Stimulated activated CD8-positive, alpha-beta memory T cell treated with anti-CD3 and anti-CD28 coated beads, Interleukin-7, amount 100 ng/mL, for 4 hours (primary cell): Measurements from ENCODE around the gene PRR14L.
"Not testable (repeated sequence)": the region's sequence is repeated elsewhere in the genome, so short reads cannot be mapped to it uniquely, and the experiment has no call there.

Experiments
- DNase-seq, 2 donors: peaks; one replicate each; pipeline ENCODE4 v3.0.0-alpha.2; 2020; ENCODE audit warnings: low read depth in 2 of 2

The PRR14L gene

DNA sequence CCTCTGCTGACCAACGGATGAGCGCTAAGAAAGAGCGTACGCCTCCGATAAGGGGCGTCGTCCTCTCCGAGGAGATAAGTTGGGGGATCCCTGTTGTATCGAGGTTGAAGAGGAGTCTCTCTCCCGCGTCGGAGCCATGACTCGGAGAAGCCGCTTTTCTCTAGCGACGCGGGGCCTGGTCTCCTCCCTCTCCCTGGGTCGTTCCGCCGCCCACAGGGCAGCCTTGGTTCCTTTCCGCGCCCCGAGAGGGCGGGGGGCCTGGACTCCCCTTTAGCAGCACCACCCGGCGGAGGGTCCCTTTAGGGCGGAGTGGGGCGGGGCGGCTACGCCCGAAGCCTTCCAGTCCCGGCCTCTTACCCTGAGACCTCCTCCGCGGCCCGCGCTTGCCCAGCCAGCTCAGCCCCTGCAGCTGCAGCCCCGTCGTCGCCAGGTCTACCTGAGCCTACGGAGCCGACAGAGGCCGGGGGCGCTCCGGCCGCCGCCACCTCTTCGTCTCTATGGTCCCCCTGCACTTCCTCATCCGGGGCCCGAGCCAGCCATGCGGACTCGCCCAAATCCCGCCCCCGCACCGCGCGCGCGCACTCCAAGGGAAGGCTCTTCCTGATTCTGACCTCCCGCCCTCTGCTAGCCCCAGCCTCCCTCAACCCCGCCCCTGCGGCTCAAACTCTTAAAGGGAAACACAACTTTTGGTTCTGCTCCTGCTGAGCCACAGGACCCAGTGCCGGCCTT lies at the start of gene PRR14L:
TSS of gene PRR14L (minus strand) at position 497 of the 729 bp plus-strand sequence. CDS start 11,272 bp downstream, outside the sequence.
- peak; percentile 97 to 99 for DNase-seq

DNA sequence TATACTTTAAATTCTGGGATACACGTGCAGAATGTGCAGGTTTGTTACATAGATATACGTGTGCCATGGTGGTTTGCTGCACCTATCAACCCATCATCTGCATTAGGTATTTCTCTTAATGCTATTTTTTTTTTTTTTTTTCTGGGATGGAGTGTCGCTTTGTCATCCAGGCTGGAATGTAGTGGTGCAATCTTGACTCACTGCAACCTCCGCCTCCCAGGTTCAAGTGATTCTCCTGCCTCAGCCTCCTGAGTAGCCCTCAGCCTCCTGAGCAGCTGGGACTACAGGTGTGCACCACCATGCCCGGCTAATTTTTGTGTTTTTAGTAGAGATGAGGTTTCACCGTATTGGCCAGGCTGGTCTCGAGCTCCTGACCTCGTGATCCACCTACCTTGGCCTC lies 49.4 kb upstream of the PRR14L start:
- not testable (repeated sequence) for DNase-seq

DNA sequence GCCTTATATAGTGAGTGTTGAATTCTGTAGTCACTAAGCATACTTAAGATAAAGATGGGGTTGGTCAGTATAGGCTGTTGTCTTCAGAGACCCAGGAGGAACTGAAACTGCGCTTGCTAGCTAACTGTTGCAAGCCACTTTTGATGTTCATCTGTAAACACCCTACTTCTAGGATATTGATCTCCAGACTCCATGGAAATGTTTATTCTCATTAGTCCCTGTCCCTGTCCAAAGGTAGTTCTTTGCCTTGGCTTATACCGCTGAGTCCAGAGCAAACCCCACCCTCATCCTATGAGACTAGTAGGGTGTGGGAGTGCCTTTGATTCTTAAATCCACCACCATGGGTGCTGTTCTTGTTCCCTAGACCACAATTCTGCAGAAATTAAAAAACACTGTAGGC lies 40.3 kb upstream of the PRR14L start:
- no peak for DNase-seq

GRCh38 chr22:31789803-31790202 lies 39.9 kb upstream of the PRR14L start:
- no peak for DNase-seq

DNA sequence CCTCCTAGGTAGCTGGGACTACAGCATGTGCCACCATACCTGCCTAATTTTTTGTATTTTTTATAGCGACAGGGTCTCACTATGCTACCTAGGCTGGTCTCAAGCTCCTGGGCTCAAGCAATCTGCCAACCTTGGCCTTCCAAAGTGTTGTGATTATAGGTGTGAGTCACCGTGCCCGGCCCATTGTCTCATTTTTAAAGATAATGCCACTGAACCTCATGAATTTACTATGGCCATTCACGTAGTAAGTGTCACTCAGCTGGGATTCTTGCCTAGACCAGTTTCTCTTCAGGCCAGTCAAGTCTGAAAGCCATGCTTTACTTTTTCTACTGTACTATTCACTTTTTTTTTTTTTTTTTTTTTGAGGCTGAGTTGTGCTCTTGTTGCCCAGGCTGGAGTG lies 26.3 kb upstream of the PRR14L start:
- no peak for DNase-seq

GRCh38 chr22:31773416-31773815 lies 23.5 kb upstream of the PRR14L start:
- DNase-seq, result no peak

- DNase-seq, result no peak
Measured at GRCh38 chr22:31768422-31769059, 18.6 kb upstream of the PRR14L start.

GRCh38 chr22:31764785-31765184 lies 14.9 kb upstream of the PRR14L start:
- DNase-seq, result no peak

DNA sequence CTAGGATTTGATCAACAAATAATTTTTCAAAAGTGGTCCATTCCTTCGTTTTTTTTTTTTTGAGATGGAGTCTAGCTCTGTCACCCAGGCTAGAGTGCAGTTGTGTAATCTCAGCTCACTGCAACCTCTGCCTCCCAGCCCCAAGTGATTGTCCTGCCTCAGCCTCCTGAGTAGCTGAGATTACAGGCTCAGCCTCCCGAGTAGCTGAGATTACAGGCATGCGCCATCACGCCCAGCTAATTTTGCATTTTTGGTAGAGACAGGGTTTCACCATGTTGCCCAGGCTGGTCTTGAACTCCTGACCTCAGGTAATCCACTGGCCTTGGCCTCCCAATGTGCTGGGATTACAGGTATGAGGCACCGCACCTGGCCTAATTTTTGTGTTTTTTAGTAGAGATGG lies 8.9 kb upstream of the PRR14L start:
- not testable (repeated sequence) for DNase-seq

GRCh38 chr22:31757265-31757664 lies 7.3 kb upstream of the PRR14L start:
- no peak for DNase-seq

DNA sequence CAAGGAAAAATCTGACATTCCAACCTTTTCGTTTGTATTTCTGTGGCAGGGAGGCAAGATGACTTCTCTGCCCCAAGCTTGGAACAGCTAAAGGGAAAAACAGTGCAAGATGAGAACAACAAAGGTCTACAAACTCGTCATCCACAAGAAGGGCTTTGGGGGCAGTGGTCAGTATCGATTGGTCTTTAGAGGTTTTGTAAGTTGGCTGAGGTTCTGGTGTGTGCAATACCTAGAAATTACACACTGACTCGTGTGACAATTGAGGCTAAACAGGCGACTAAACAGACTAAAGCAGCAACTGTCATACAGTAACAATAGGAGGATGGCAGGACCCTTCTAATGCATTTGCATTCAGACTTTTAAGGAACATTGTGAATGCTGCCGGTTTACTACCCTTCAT lies 4.9 kb upstream of the PRR14L start:
- DNase-seq, result no peak

DNA sequence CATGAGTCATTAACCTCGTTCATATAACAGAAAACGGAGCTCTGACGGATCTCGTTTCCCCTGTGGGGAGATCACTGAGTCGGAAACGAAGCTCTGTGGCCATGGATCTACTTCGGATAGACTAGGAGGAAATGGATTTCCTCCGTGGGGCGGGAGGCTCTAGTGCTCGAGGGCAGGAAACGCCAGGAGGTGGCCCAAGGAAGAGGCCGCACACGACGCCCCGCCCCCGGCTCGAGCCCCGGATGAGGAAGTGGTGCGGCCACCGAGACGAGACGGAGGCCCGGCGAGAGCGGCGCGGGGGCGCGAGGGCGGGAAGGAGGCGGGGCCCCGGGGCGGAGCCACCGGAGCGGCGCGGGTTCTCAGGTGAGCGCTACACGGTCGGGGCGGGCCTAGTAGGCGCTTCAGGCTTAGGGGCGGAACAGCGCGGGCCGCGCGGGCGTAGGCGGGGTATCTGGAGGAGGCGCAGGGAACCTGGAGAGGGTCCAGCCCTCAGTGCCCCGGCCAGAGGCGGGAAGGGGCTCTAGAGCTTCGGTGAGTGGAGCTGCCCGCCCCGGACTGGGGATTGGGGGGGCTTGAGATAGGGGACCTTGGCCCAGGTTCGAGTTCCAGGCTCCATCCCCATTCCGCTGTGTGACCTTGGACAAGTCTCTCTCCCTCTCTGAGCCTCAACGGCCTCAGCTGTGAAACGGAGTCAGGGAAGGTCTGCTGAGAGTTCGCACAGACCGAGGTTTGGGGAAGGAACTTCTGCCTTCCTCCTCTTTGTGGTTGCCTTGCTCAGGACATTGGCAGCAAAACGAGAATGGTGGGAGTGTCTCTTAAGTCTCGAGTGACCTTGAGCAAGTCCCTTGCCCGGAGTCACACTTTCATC lies 3.9 kb upstream of the PRR14L start, which contains the start of gene DEPDC5:
TSS of gene DEPDC5 (plus strand) at position 386 of the 868 bp plus-strand sequence. CDS start 903 bp downstream, outside the sequence.
- DNase-seq, result peak; percentile 87 to 95

DNA sequence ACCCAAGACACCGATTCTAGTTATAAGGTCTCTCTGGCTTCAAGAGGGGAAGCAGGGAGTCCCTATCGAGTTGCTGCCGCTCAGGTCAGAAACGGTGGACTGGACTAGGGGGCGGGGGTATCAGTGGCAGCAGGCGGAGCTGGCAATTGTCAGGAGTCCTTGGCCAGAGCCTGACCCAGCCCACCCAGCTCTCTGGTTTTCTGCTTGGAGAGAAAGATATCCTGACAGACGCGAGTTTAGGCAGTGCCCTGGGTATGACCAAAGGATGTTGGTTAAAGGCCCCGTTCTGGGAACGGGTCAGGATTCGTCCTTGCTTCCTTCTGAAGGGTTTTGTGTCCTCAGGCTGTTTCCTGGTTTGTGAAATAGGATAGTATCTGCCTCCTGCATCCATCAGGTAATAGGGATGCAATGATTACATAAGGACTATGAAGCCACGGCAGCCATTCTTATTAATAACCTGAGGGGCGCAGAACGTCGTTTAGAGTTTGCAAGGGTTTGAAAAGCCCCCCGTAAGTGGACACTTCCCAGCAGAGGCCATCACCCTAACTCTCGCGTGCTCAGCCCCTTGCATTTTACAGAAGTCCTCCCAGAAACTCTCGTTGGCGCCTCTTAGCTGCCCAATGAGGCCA lies 3.2 kb upstream of the PRR14L start:
- no peak for DNase-seq

DNA sequence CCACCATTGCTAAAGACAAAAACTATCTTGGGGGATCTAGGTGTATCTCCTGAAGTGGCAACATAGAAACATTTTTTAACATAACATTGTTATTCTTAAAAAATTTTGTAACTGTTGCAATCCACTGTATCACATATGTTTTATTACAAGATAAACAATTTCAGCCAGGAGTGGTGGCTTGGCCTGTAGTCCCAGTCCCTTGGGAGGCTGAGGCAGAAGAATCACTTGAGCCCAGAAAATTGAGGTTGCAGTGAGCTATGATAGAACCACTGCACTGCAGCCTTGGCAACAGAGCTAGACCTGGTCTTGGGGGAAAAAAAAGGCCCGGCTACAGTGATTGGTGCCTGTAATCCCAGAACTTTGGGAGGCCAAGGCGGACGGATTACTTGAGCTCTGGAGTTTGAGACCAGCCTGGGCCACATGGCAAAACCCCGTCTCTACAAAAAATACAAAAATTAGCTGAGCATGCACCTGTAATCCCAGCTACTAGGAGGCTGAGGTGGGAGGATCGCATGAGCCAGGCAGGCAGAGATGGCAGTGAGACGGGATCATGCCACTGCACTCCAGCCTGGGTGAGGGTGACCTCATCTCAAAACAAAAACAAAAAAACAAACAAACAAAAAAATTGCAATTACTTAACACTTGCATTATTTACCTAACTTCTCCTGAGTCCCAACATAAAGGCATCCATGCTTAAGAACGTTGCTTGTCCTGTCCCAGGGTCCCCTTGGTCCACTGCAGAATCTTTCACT lies 2.3 kb upstream of the PRR14L start:
- no peak for DNase-seq

DNA sequence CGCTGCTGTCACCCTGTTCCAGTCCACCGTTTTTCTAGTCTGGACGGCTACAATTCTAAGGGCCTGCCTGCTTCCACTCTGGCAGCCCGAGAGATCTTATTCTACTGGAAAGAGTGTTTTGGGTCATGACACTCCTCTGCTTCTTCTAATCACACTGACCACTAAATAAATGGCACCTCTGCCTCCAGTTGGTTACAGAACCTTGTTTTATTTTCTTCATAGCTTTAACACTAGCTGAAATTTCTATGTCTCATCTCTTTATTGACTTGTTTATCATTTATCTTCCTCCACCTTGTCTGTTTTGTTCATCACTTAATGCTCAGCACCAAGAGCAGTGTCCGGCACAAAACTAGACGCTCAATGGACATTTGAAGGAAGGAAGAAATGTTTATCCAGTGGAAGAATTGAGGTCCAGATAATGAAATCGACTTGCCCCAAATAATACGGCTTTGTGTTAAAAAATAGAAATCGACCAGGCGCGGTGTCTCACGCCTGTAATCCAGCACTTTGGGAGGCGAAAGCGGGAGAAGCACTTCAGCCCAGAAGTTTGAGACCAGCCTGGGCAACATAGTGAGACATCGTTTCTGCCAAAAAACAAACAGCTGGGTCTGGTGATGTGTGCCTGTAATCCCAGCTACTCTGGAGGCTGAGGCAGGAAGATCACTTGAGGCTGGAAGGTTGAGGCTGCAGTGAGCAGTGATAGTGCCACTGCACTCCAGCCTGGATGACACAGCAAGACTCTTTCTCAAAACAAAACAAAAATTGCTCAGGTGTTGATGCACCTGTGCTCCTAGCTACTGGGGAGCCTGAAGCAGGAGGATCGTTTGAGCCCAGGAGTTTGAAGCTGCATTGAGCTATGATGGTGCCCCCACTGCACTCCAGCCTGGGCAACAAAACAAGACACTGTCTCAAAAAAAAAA lies 693 bp upstream of the PRR14L start:
- no peak for DNase-seq

- no peak for DNase-seq
Measured at GRCh38 chr22:31748490-31748889, 1.4 kb downstream of the PRR14L start.

- DNase-seq, result no peak
Measured at GRCh38 chr22:31747441-31747840, 2.5 kb downstream of the PRR14L start.

GRCh38 chr22:31743871-31744270 lies 6.1 kb downstream of the PRR14L start:
- DNase-seq, result no peak

- no peak for DNase-seq
Measured at GRCh38 chr22:31742682-31743081, 7.2 kb downstream of the PRR14L start.

GRCh38 chr22:31742115-31742514 lies 7.8 kb downstream of the PRR14L start:
- DNase-seq, result no peak
